GM19452 (cell line): ENCODE data around the gene MED8.

Source experiments
- ATAC-seq: cut with Tn5 transposase; IDR thresholded peaks from one replicate; pipeline ENCODE4 v1.9.1; 2021; ENCODE audit not compliant: unreplicated experiment

The MED8 gene

GRCh38 chr1:43360616-43361015, 29.0 kb downstream of the MED8 start:
- ATAC-seq, result no peak

GRCh38 chr1:43359696-43360095, 29.9 kb downstream of the MED8 start:
- no peak for ATAC-seq

DNA sequence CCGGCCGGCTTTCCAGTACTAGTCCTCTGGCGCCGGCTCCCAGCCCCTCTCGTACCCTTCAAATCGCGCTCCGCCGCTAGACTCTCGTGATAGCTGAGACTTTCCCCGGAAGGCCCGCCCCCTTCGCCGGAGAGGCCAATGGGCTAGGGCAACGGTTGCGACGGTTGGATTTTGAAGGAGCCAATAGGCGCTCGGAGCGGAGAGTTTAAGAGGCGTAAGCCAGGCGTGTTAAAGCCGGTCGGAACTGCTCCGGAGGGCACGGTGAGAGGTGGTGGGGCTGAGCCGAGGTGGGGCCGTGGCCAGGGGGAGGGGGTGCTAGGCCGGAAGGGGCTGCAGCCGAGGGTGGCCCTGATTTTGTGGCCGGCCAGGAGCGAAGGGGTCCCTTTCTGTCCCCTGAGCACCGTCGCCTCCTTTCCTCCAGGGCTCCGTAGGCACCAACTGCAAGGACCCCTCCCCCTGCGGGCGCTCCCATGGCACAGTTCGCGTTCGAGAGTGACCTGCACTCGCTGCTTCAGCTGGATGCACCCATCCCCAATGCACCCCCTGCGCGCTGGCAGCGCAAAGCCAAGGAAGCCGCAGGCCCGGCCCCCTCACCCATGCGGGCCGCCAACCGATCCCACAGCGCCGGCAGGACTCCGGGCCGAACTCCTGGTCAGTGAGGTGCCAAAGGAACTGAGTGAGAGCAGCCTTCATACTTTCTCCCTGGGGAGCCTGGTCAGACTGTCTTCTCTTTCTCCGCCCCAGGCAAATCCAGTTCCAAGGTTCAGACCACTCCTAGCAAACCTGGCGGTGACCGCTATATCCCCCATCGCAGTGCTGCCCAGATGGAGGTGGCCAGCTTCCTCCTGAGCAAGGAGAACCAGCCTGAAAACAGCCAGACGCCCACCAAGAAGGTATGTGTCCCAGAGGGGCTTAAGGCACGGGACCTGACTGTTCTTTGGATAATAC, 30.6 kb downstream of the MED8 start, which contains the start of gene CDC20:
CDC20 (plus strand) TSS at position 236 of the 948 bp plus-strand sequence; CDS start at position 471, 235 bp downstream.
- ATAC-seq, result peak; percentile 92

DNA sequence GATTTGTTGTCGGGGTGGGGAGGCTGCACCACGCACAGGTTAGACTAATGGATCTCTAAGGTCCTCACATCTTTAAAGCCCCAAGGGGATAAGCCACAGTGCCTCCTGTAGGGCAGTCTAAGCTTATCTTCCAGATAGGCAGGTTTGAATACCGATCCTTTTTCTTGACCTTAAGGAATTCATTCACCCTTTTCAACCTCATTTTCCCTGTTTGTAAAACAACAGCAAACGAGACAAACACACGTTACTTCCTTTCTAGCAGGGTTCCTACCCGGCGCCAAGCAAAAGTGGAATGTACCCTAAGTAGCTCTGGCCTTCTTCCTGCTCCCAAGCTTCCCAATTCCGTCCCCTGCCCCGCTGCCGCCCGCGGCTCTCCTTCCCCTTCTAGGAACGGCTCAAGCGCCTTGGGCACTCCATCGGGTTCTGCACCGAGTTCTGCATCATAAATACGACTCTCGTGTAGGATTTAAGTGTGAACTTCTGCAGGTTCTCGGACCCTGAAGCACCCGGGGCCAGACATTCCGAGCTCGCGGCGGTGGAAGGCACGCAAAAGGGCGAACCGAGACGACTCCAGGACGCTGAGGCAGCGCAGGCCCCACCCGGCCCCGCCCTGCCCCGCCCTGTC, 31.4 kb downstream of the MED8 start:
- ATAC-seq, result no peak

- no peak for ATAC-seq
Observed at GRCh38 chr1:43357251-43357650, 32.3 kb downstream of the MED8 start.

DNA sequence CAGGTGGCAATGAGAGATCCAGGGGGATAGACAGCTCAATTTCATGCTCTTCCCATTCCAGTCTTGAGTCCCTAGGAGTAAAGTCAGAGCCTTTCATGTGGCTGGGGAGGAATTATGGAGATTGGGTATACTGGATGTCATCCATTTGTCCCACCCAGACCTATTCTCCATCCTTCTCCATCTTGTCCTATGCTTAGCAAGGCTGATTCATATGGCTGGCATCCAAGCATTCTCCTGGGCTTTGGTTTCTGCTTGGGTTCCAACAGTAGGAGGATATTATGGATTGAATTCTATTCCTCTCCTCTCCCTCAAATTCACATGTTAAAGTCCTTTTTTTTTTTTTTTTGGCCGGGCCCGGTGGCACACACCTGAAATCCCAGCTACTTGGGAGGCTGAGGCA, 34.7 kb downstream of the MED8 start:
- no peak for ATAC-seq

DNA sequence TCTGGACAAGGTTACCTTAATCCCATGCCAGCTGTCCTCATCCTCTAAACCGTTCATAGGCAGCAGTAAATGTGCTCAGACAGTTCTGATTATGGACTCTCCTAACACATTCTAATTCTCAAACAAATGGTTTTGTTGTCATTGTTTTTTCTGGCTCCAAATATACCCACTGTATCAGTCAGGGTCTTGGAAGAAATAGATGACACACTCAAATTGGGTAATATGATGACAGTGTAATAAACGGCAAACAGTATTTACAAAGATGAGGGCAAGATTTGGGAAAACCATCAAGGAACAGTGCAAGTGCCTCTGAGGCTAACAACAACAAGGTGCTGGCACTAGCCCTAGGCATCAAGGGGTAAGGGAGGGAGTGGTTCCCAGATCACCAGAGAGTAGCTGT, 35.1 kb downstream of the MED8 start:
- ATAC-seq, result no peak

DNA sequence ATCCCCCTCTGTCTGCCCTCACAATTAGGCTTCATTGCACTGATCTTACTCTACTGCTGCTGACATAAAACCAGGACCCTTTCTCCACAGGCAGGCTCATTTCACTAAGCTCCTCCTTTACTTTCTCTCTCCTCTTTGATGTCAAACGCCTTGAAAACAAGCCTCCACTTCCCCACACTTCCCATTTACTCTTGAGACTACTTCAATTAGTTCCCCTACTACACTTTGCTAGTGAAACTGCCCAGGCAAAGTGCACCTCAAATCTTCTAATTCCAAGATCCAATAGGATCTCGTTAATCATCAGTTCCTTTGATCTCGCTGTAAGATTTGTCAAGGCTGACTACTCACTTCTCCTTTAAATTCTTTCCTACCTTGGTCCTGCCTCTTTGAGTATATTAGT, 36.7 kb downstream of the MED8 start:
- no peak for ATAC-seq

DNA sequence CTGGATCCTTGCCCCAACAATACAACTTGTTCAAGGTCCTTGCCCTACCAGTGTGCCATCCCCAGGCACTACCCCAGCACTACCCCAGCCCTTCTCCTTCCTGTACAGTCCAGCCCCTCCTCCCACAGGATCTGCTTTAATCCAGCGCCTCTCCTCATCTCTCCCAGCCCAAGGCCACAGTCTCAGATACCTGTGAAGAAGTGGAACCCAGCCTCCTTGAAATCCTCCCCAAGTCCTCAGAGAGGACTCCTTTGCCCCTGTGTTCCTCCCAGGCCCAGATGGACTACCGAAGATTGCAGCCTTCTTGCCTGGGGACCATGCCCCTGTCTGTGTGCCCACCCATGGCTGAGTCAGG, 37.3 kb downstream of the MED8 start:
- ATAC-seq, result no peak

DNA sequence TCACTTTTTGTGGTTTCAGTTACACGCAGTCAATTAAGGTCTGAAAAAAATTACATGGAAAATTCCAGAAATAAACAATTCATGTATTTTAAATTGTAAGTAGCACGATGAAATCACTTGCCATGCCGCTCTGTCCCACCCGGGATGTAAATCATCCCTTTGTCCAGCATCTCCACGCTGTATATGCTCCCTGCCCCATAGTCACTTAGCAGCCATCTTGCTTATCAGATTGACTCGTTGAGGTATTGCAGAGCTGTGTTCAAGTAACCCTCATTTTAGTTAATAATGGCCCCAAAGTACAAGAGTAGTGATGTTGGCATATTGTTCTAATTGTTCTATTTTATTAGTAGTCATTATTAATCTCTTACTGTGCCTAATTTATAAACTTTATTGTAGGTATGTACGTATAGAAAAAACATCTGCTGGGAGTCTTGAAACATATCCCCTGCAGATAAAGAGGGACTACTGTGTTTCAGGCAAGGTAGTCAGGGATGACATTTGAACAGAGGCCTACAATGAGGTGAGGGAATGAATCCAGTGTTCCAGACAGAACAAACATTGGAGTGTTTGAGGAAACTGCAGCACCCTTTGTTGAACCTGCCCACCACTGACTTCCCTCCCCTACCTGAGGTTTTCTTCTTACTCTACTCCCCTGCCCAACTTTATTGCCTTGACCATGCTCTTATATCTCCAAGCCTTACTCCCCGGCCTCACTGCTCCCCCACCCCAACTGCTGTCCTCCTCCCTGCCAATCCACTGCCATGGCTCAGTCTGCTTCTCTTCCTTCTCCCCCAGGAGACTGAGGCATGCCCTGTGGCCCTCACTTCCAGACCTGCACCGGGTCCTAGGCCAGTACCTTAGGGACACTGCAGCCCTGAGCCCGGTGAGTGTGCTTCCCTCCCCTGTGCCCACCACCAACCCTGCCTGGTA, 37.9 kb downstream of the MED8 start:
- ATAC-seq, result no peak

DNA sequence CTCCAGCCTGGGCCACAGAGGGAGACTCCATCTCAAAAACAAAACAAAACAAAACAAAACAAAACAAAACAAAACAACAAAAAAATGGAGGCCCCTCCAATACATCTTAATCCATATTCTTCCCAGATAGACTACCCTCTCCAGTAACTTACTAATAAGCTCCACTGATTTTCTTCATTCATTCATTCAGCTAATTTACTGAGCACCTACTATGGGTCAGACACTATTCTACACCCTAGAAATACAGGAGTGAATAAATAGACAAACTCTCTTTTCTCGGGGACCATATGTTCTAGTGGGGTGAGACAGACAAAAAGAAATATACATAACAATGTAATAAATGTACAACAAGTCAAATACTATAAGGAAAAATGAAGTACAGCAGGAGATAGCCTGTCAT, 38.6 kb downstream of the MED8 start:
- ATAC-seq, result no peak

DNA sequence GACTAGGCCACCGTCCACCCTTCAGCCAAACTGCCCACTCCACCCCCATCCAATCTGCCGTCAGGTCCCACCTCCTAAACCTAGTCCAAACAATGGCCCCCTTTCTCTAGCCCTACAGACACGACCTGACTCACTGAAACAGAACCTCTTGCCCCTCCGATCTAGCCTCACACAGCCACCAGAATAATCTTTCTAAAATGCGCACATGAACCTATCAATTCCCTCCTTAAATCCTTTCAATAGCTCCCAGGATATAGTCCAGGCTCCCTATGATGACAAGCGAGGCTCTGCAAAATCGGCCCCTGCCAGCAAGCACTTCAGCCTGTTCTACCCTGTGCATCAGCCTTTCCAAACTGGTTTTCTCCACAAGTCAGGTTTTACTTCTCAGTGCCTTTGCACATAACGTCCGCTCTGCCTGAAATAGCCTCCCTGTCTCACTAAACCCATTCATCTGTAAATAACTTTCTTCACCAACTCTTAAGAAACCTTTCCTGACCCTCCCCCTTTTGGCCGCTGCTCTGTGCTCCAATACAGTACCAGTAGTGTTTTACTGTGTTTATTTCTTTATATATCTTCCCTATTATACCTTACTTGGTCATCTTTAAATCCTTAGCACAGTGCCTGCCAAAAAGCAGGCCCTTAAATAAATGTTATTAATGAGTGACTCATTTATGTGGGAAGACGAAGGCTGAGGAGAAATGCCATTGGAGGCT, 39.9 kb downstream of the MED8 start:
- ATAC-seq, result no peak

DNA sequence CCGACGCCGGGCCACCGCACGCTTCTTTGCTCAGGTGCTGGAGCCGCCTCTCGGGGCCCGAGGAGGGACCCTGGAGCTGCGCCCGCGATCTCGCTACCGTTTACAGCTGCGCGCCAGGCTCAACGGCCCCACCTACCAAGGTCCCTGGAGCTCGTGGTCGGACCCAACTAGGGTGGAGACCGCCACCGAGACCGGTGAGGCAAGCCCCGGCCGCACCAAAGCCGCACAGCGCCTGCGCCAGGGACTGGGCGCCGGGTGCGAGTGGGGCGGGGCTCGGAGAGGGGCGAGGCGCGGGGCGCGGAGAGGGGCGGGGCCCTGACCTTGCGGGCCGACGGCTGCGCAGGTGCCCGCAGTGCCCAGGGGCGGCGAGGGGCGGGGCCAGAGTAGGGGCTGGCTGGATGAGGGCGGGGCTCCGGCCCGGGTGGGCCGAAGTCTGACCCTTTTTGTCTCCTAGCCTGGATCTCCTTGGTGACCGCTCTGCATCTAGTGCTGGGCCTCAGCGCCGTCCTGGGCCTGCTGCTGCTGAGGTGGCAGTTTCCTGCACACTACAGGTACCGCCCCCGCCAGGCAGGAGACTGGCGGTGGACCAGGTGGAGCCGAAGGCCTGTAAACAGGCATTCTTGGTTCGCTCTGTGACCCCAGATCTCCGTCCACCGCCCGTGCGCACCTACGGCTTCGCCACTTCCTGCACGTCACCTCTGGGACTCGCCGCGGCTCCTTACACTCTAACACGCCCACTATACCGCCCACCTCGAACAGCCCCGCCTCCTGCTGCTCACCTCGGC, 40.6 kb downstream of the MED8 start:
- ATAC-seq, result no peak

GRCh38 chr1:43348343-43348808, 41.2 kb downstream of the MED8 start:
- ATAC-seq, result no peak

DNA sequence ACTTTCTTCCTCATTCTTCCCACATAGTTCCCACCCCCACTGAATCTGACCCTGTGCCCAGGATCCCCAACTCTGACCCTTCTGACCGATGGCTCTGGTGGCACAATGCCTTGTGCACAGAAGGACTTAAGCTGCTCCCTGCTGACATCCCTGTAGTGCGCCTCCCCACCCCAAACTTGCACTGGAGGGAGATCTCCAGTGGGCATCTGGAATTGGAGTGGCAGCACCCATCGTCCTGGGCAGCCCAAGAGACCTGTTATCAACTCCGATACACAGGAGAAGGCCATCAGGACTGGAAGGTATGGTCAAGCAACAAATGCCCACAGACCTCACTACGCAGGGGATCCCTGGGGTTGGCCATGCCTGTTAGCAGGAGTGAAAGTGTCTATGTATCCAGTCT, 43.0 kb downstream of the MED8 start:
- no peak for ATAC-seq

DNA sequence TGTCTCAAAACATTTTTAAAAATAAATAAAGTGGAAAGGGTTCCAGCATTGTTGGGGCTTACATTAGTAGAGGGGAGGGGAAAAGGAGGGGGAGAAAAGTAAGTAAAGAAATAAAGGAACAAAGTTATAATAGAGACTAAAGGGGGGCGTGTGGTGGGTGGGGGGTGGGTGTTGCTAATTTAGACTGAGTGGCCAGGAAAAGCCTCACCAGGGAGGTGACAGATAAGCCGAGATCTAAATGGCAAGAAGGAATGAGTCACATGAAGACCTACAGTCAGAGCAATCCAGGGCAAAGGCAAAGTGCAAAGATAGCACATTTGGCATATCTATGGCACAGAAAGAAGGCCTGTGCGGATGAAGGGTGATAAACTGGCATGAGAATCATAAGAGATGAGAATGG, 44.5 kb downstream of the MED8 start:
- ATAC-seq, result no peak

- ATAC-seq, result no peak
Observed at GRCh38 chr1:43344267-43344850, 45.2 kb downstream of the MED8 start.

DNA sequence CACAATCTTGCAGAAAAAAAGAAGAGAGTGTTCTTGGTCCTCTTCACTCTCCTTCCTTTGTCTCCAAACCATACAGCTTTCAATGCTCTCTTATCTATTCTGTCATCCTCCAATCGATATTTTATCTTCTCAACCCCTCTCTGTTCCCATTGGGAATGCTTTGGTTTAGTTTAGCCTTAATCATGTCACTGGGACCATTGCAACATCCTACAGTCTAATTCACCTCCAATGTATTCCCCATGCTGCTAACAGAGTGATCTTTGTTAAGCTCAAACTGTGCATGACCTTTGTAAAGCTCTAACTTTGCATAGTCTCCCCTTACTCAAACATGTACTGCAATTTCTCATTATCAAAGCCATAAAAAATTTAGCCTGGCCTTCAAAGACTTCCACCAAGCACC, 49.0 kb downstream of the MED8 start:
- ATAC-seq, result no peak

DNA sequence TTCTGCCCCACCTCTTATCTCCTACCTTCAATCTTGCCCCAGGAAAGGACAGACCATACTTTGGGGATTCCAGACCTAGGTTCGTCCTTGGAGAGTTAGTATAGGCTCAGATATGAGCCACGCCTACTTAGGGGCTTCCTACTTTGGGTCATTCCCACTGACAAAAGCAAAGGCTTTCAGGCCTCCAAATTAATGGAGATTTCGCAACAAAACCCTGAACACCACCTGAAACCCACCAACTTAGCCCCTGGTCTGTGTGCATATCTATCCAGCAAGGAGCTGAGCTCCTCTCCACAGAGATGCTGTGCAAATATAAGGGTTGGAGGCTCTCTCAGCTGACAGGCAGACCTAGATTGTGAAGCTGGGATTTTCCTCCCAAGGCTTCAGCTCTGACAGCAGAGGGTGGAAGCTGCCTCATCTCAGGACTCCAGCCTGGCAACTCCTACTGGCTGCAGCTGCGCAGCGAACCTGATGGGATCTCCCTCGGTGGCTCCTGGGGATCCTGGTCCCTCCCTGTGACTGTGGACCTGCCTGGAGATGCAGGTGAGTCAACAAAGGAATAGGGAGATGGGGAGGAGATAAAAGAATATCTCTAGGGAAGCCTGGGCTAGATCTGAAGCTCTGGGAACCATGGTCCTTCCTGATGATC, 49.9 kb downstream of the MED8 start:
- ATAC-seq, result no peak
